K562 (cell line): ENCODE data around the gene DENND10. TPM values are rescaled to one million over a fixed set of nuclear protein-coding genes. Genes with fewer than 3 reads are reported as not detected.

Experiments
- CEBPB ChIP-seq: fragments of 450-650 bp; IDR thresholded peaks from 2 replicates; pipeline ENCODE4 v1.6.1; 2016; ENCODE audit warnings: missing genetic modification characterization, missing compliant biosample characterization
- EP400 ChIP-seq: fragments of 450-650 bp; IDR thresholded peaks from 2 replicates; pipeline ENCODE4 v1.6.1; 2017; ENCODE audit warnings: antibody characterized with exemption, mild to moderate bottlenecking, moderate library complexity
- GABPB2 ChIP-seq: fragments of 250-450 bp; sonication (Bioruptor Pico); conservative IDR thresholded peaks from 2 replicates; pipeline ENCODE4 v1.5.1; 2021; ENCODE audit warnings: mild to moderate bottlenecking
- HIVEP1 ChIP-seq: fragments of 250-450 bp; sonication (Bioruptor Pico); IDR thresholded peaks from 2 replicates; pipeline ENCODE4 v1.4.0; 2020; ENCODE audit warnings: mild to moderate bottlenecking
- JUN ChIP-seq, 2 experiments: sonication (generic) in 1 of 2; formaldehyde crosslinking in 1 of 2; IDR thresholded peaks; 2 replicates each; pipeline versions ENCODE4 v1.6.1 to v1.8.0; 2012 to 2022; ENCODE audit warnings: borderline replicate concordance in 2 of 2, mild to moderate bottlenecking in 2 of 2, improper control_type of control experiment in 1 of 2, low read depth in 1 of 2, low read length in 1 of 2, missing genetic modification reagents in 1 of 2
- JUND ChIP-seq, 2 experiments: IDR thresholded peaks; 2 replicates in 1 of 2; 3 replicates in 1 of 2; pipeline ENCODE4 v1.6.1; 2011; ENCODE audit warnings: borderline replicate concordance in 2 of 2, low read depth in 2 of 2, low read length in 2 of 2, improper control_type of control experiment in 1 of 2, missing biosample characterization in 1 of 2, missing genetic modification characterization in 1 of 2, missing genetic modification reagents in 1 of 2
- KAT2B ChIP-seq: IDR thresholded peaks from one replicate; pipeline ENCODE4 v1.6.1; 2012; ENCODE audit warnings: low read depth, mild to moderate bottlenecking, control low read depth, inconsistent platforms, low read length, moderate library complexity
- KHSRP ChIP-seq: fragments of 450-650 bp; IDR thresholded peaks from 2 replicates; pipeline ENCODE4 v1.6.1; 2017
- KLF1 ChIP-seq: fragments of 450-650 bp; IDR thresholded peaks from 2 replicates; pipeline ENCODE4 v1.6.1; 2016; ENCODE audit warnings: missing genetic modification characterization, missing compliant biosample characterization
- NUFIP1 ChIP-seq: fragments of 450-650 bp; IDR thresholded peaks from 2 replicates; pipeline ENCODE4 v1.6.1; 2018; ENCODE audit not compliant: partially characterized antibody
- PHB2 ChIP-seq: fragments of 450-650 bp; IDR thresholded peaks from 2 replicates; pipeline ENCODE4 v1.6.1; 2017; ENCODE audit warnings: low read depth
- PTTG1 ChIP-seq: fragments of 450-650 bp; IDR thresholded peaks from 2 replicates; pipeline ENCODE4 v1.6.1; 2016; ENCODE audit warnings: low read depth, mild to moderate bottlenecking, missing genetic modification characterization, missing compliant biosample characterization
- SIX5 ChIP-seq, 2 experiments: IDR thresholded peaks; 2 replicates each; pipeline ENCODE4 v1.6.1; 2011; ENCODE audit warnings: low read length in 2 of 2, borderline replicate concordance in 1 of 2, low read depth in 1 of 2, mild to moderate bottlenecking in 1 of 2, moderate library complexity in 1 of 2; ENCODE audit not compliant: insufficient read depth in 1 of 2
- SUPT5H ChIP-seq: fragments of 450-650 bp; IDR thresholded peaks from 2 replicates; pipeline ENCODE4 v1.6.1; 2016
- TBP ChIP-seq: optimal IDR thresholded peaks from 2 replicates; pipeline ENCODE3; 2011; ENCODE audit warnings: low read depth, low read length, improper control_type of control experiment
- ZBTB7A ChIP-seq: IDR thresholded peaks from 2 replicates; pipeline ENCODE4 v1.6.1; 2011; ENCODE audit warnings: low read depth, mild to moderate bottlenecking, low read length, moderate library complexity, borderline replicate concordance; ENCODE audit not compliant: control insufficient read depth
- ZC3H11A ChIP-seq: IDR thresholded peaks from 2 replicates; pipeline ENCODE4 v1.6.1; 2012; ENCODE audit warnings: low read depth, low read length, improper control_type of control experiment
- ZNF175 ChIP-seq: fragments of 200-800 bp; sonication (Bioruptor generic); IDR thresholded peaks from 2 replicates; pipeline ENCODE4 v1.6.1; 2016; ENCODE audit warnings: low read depth, mild to moderate bottlenecking, missing genetic modification characterization, missing compliant biosample characterization
- ZNF277 ChIP-seq: fragments of 250-450 bp; sonication (Bioruptor Pico); IDR thresholded peaks from 2 replicates; pipeline ENCODE4 v1.8.0; 2022; ENCODE audit warnings: inconsistent platforms, mild to moderate bottlenecking, moderate library complexity, borderline replicate concordance
- ZNF583 ChIP-seq: fragments of 250-450 bp; sonication (Bioruptor Pico); IDR thresholded peaks from 2 replicates; pipeline ENCODE4 v1.4.0; 2020
- ZNF717 ChIP-seq: fragments of 250-450 bp; sonication (Bioruptor Pico); IDR thresholded peaks from 2 replicates; pipeline ENCODE4 v1.5.0; 2021
- polyA plus RNA-seq, 8 experiments: library from polyadenylated mRNA; depleted of rRNA in 4 of 8; stranded (reverse) in 5 of 8; unstranded in 3 of 8; fragments of >200 nt; fragmentation: Nextera tagmentation in 2 of 8; fragmentation: Illumina TruSeq in 1 of 8; extraction: Ambion mirVana in 2 of 8; extraction: Trizol in 1 of 8; gene quantifications; 2 replicates each; pipeline versions ENCODE4 v1.2.1 to v1.2.3, GENCODE V29; 2011 to 2014; ENCODE audit warnings: inconsistent platforms in 1 of 8, missing spikeins in 1 of 8
- total RNA-seq, 7 experiments: library from RNA; depleted of rRNA in 6 of 7; stranded (reverse); fragments of >200 nt in 6 of 7; fragmentation: Illumina TruSeq in 2 of 7; extraction: Trizol in 2 of 7; gene quantifications; 2 replicates each; pipeline versions ENCODE4 v1.2.1 to v1.2.3, GENCODE V29; 2011 to 2021; ENCODE audit warnings: low replicate concordance in 1 of 7
- TF ChIP-seq, protein P1 (sequence below): fragments of 450-650 bp; IDR thresholded peaks from 2 replicates; pipeline ENCODE4 v1.6.1; 2016; ENCODE audit warnings: antibody characterized with exemption
- TF ChIP-seq, protein P2 (sequence below): fragments of 250-450 bp; sonication (Bioruptor Pico); IDR thresholded peaks from 2 replicates; pipeline ENCODE4 v1.5.0; 2021

The DENND10 gene
- total and polyA plus RNA-seq, 9 of the 15 experiments (the other 6 are each of a cell fraction or from before 2014, with no cell fraction given), result 9.4 to 20.0 (median 12.5) TPM

- TF ChIP-seq TBP (no peak), KAT2B (no peak), GABPB2 (CRISPR knock-in tag) (no peak), SIX5 (IDR thresholded peaks at IDR 0.05; ENCODE audit: borderline replicate concordance in 1 of 2, insufficient read depth in 1 of 2, low read depth in 1 of 2, low read length in 2 of 2) (no peak), ZNF583 (CRISPR knock-in tag) (no peak), PHB2 (no peak), ZC3H11A (no peak), ZNF277 (CRISPR knock-in tag) (no peak), SUPT5H (peak; percentile 63), JUN (IDR thresholded peaks at IDR 0.05; ENCODE audit: borderline replicate concordance, low read depth, low read length) (no peak), JUN (CRISPR knock-in tag; IDR thresholded peaks at IDR 0.05; ENCODE audit: borderline replicate concordance) (no peak), NUFIP1 (no peak), KLF1 (tag) (no peak), HIVEP1 (CRISPR knock-in tag) (no peak), EP400 (no peak; the same call in 1 of the 2 replicates), CEBPB (tag) (no peak), ZNF175 (CRISPR knock-in tag) (no peak), ZBTB7A (no peak), JUND (IDR thresholded peaks at IDR 0.05; ENCODE audit: borderline replicate concordance, low read depth, low read length) (no peak), JUND (tag; IDR thresholded peaks at IDR 0.05; ENCODE audit: borderline replicate concordance, low read depth, low read length) (no peak), KHSRP (no peak), PTTG1 (no peak), ZNF717 (CRISPR knock-in tag) (no peak)
- TF ChIP-seq, protein P1, sequence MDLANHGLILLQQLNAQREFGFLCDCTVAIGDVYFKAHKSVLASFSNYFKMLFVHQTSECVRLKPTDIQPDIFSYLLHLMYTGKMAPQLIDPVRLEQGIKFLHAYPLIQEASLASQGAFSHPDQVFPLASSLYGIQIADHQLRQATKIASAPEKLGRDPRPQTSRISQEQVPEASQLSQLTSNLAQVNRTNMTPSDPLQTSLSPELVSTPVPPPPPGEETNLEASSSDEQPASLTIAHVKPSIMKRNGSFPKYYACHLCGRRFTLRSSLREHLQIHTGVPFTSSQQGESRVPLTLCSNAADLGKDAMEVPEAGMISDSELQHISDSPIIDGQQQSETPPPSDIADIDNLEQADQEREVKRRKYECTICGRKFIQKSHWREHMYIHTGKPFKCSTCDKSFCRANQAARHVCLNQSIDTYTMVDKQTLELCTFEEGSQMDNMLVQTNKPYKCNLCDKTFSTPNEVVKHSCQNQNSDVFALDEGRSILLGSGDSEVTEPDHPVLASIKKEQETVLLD, result no peak
- TF ChIP-seq, protein P2, sequence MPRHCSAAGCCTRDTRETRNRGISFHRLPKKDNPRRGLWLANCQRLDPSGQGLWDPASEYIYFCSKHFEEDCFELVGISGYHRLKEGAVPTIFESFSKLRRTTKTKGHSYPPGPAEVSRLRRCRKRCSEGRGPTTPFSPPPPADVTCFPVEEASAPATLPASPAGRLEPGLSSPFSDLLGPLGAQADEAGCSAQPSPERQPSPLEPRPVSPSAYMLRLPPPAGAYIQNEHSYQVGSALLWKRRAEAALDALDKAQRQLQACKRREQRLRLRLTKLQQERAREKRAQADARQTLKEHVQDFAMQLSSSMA (CRISPR knock-in tag), result no peak
These were observed at the start of gene DENND10 (continued) for GRCh38 chr10:119103903-119104653.
